H1 (cell line): ENCODE data around the gene EPHB1. TPM values are rescaled to one million over a fixed set of nuclear protein-coding genes. Genes with fewer than 3 reads are reported as not detected.

Experiments used
- CTCF ChIA-PET: fragments of 300-600 bp; sonication (Branson Sonifier 250); formaldehyde crosslinking; loops from one replicate; lab custom pipeline; 2021; ENCODE audit not compliant: partially characterized antibody; lab: Charles Lee
- POLR2A ChIA-PET: fragments of 300-600 bp; sonication (Branson Sonifier 250); formaldehyde crosslinking; loops from one replicate; lab custom pipeline; 2021; ENCODE audit warnings: inconsistent platforms; ENCODE audit not compliant: partially characterized antibody; lab: Charles Lee
- DNase-seq, 2 experiments: peaks; one replicate each; pipeline versions ENCODE4 v3.0.0 to v3.0.0-alpha.2; 2010 to 2022; ENCODE audit warnings: low spot score in 2 of 2, low read depth in 1 of 2, mixed read lengths in 1 of 2
- FAIRE-seq: peaks from 2 replicates; lab custom pipeline; 2011; peaks lifted over from hg19 to GRCh38; lab: Jason Lieb, UNC
- H2AFZ ChIP-seq: 2 replicates; pipeline ENCODE4 v1.8.1; 2012; ENCODE audit warnings: low read length, inconsistent platforms
- H2AK5ac ChIP-seq: 2 replicates; pipeline ENCODE4 v1.6.1; 2013; ENCODE audit warnings: low read depth, low read length
- H2BK120ac ChIP-seq: replicated peaks from 2 replicates; pipeline ENCODE3; 2013; ENCODE audit warnings: low read depth, low read length, inconsistent platforms
- H2BK12ac ChIP-seq: 2 replicates; pipeline ENCODE4 v1.6.1; 2013; ENCODE audit warnings: low read depth, low read length
- H2BK15ac ChIP-seq: 2 replicates; pipeline ENCODE4 v1.6.1; 2013; ENCODE audit warnings: low read length
- H2BK20ac ChIP-seq: 2 replicates; pipeline ENCODE4 v1.6.1; 2013; ENCODE audit warnings: low read length
- H2BK5ac ChIP-seq: 2 replicates; pipeline ENCODE4 v1.6.1; 2013; ENCODE audit warnings: low read depth, low read length
- H3K14ac ChIP-seq: 2 replicates; pipeline ENCODE4 v1.6.1; 2013; ENCODE audit warnings: inconsistent platforms; ENCODE audit not compliant: insufficient read length
- H3K18ac ChIP-seq: 2 replicates; pipeline ENCODE4 v1.6.1; 2013; ENCODE audit warnings: low read length; ENCODE audit errors: extremely low read depth
- H3K23ac ChIP-seq: 2 replicates; pipeline ENCODE4 v1.6.1; 2013; ENCODE audit warnings: inconsistent platforms; ENCODE audit not compliant: insufficient read length
- H3K23me2 ChIP-seq: 2 replicates; pipeline ENCODE4 v1.6.1; 2013; ENCODE audit warnings: low read depth, low read length
- H3K27ac ChIP-seq: 2 replicates; pipeline ENCODE4 v1.6.1; 2011; ENCODE audit warnings: low read depth, low read length, inconsistent platforms
- H3K27me3 ChIP-seq, 4 experiments: replicated peaks in 1 of 4; 1 replicate in 1 of 4; 2 replicates in 3 of 4; pipeline versions ENCODE4 v1.6.1 to v1.8.1; 2011 to 2013; ENCODE audit warnings: low read length in 3 of 4, mild to moderate bottlenecking in 3 of 4, inconsistent platforms in 2 of 4, mixed read lengths in 2 of 4, moderate library complexity in 1 of 4; ENCODE audit not compliant: control insufficient read depth in 3 of 4, insufficient read depth in 3 of 4; ENCODE audit errors: extremely low read depth in 1 of 4
- H3K36me3 ChIP-seq, 4 experiments: 2 replicates each; pipeline versions ENCODE4 v1.6.1 to v1.8.1; 2011 to 2013; ENCODE audit warnings: mild to moderate bottlenecking in 4 of 4, low read length in 3 of 4, moderate library complexity in 2 of 4, control low read depth in 1 of 4, inconsistent platforms in 1 of 4; ENCODE audit not compliant: insufficient read depth in 4 of 4, control insufficient read depth in 2 of 4
- H3K4ac ChIP-seq: replicated peaks from 2 replicates; pipeline ENCODE3; 2013; ENCODE audit warnings: low read length, low read depth, mixed read lengths, inconsistent platforms; ENCODE audit not compliant: insufficient read length
- H3K4me1 ChIP-seq, 4 experiments: replicated peaks in 1 of 4; 1 replicate in 1 of 4; 2 replicates in 3 of 4; pipeline versions ENCODE4 v1.6.1 to v1.8.1; 2011 to 2013; ENCODE audit warnings: low read length in 3 of 4, inconsistent platforms in 2 of 4, mixed read lengths in 1 of 4; ENCODE audit not compliant: insufficient read depth in 4 of 4, control insufficient read depth in 3 of 4
- H3K4me2 ChIP-seq, 2 experiments: 2 replicates each; pipeline versions ENCODE4 v1.6.1 to v1.8.1; 2011 to 2013; ENCODE audit warnings: low read depth in 2 of 2, low read length in 2 of 2, control low read depth in 1 of 2, inconsistent platforms in 1 of 2, mild to moderate bottlenecking in 1 of 2; ENCODE audit not compliant: insufficient read depth in 1 of 2
- H3K4me3 ChIP-seq, 4 experiments: fragments of 200-600, 300-600 bp in 1 of 4; sonication (generic), shearing (Covaris generic), sonication (Bioruptor Twin) in 1 of 4; 2 replicates each; pipeline versions ENCODE4 v1.5.1 to v1.8.1; 2011 to 2016; ENCODE audit warnings: low read length in 4 of 4, low read depth in 3 of 4, control low read depth in 2 of 4, inconsistent platforms in 2 of 4, mild to moderate bottlenecking in 2 of 4, mixed read lengths in 1 of 4, moderate library complexity in 1 of 4; ENCODE audit not compliant: insufficient read depth in 2 of 4; ENCODE audit errors: extremely low read depth in 1 of 4
- H3K56ac ChIP-seq: replicated peaks from 2 replicates; pipeline ENCODE3; 2013; ENCODE audit warnings: low read depth, mild to moderate bottlenecking, mixed read lengths, low read length, inconsistent platforms; ENCODE audit not compliant: insufficient read length
- H3K79me1 ChIP-seq: 2 replicates; pipeline ENCODE4 v1.6.1; 2013; ENCODE audit warnings: low read depth, low read length, control low read depth
- H3K79me2 ChIP-seq, 2 experiments: 2 replicates each; pipeline versions ENCODE4 v1.6.1 to v1.8.1; 2012 to 2013; ENCODE audit warnings: low read length in 2 of 2, mild to moderate bottlenecking in 2 of 2, inconsistent platforms in 1 of 2; ENCODE audit not compliant: insufficient read depth in 2 of 2, control insufficient read depth in 1 of 2
- H3K9ac ChIP-seq, 4 experiments: replicated peaks in 1 of 4; 1 replicate in 1 of 4; 2 replicates in 3 of 4; pipeline versions ENCODE4 v1.6.1 to v1.8.1; 2011 to 2013; ENCODE audit warnings: low read depth in 3 of 4, low read length in 3 of 4, control low read depth in 2 of 4, mild to moderate bottlenecking in 2 of 4, moderate library complexity in 2 of 4, inconsistent platforms in 1 of 4; ENCODE audit errors: extremely low read depth in 1 of 4
- H3K9me3 ChIP-seq, 2 experiments: 2 replicates each; pipeline versions ENCODE4 v1.6.1 to v1.8.1; 2012 to 2013; ENCODE audit warnings: mild to moderate bottlenecking in 2 of 2, moderate library complexity in 2 of 2, control low read depth in 1 of 2, inconsistent platforms in 1 of 2, low read depth in 1 of 2, low read length in 1 of 2, mixed read lengths in 1 of 2; ENCODE audit not compliant: insufficient read depth in 2 of 2
- H4K20me1 ChIP-seq, 2 experiments: replicated peaks in 1 of 2; 2 replicates each; pipeline versions ENCODE3 to v1.8.1; 2011 to 2013; ENCODE audit warnings: inconsistent platforms in 2 of 2, low read length in 2 of 2, mild to moderate bottlenecking in 1 of 2; ENCODE audit not compliant: insufficient read depth in 2 of 2, control insufficient read depth in 1 of 2
- H4K5ac ChIP-seq: 2 replicates; pipeline ENCODE4 v1.6.1; 2013; ENCODE audit warnings: low read length, low read depth, mixed read lengths, inconsistent platforms; ENCODE audit not compliant: insufficient read length
- H4K8ac ChIP-seq: 2 replicates; pipeline ENCODE4 v1.8.0; 2013; ENCODE audit warnings: mild to moderate bottlenecking, moderate library complexity, low read length, inconsistent platforms; ENCODE audit not compliant: insufficient read depth; ENCODE audit errors: extremely low read depth
- H4K91ac ChIP-seq: replicated peaks from 2 replicates; pipeline ENCODE3; 2013; ENCODE audit warnings: low read length, mixed read lengths, inconsistent platforms; ENCODE audit not compliant: insufficient read length
- HDAC2 ChIP-seq, 2 experiments: fragments of 300-600 bp in 1 of 2; sonication (generic) in 1 of 2; IDR thresholded peaks; 2 replicates each; pipeline ENCODE4 v1.6.1; 2011 to 2012; ENCODE audit warnings: low read depth in 2 of 2, low read length in 2 of 2, mild to moderate bottlenecking in 2 of 2, moderate library complexity in 2 of 2, borderline replicate concordance in 1 of 2, inconsistent platforms in 1 of 2
- HDAC6 ChIP-seq: IDR thresholded peaks from one replicate; pipeline ENCODE4 v1.7.1; 2012; ENCODE audit warnings: low read depth, mild to moderate bottlenecking, inconsistent platforms, low read length, moderate library complexity
- JUN ChIP-seq: IDR thresholded peaks from 2 replicates; pipeline ENCODE4 v1.6.1; 2011; ENCODE audit warnings: low read depth, mild to moderate bottlenecking, improper control_type of control experiment, low read length
- NANOG ChIP-seq: IDR thresholded peaks from 2 replicates; pipeline ENCODE4 v1.6.1; 2011; ENCODE audit warnings: low read length, low read depth, mild to moderate bottlenecking, inconsistent platforms; ENCODE audit not compliant: insufficient read depth, poor library complexity, severe bottlenecking
- POLR2AphosphoS5 ChIP-seq: IDR thresholded peaks from 2 replicates; pipeline ENCODE4 v1.6.1; 2011; ENCODE audit warnings: low read depth, low read length
- POU5F1 ChIP-seq: IDR thresholded peaks from 2 replicates; pipeline ENCODE4 v1.6.1; 2011; ENCODE audit warnings: low read depth, mild to moderate bottlenecking, low read length, moderate library complexity
- RFX5 ChIP-seq: IDR thresholded peaks from 2 replicates; pipeline ENCODE4 v1.6.1; 2011; ENCODE audit warnings: low read depth, low read length, improper control_type of control experiment, borderline replicate concordance
- SP1 ChIP-seq: IDR thresholded peaks from 2 replicates; pipeline ENCODE4 v1.6.1; 2011; ENCODE audit warnings: low read depth, low read length
- TAF7 ChIP-seq: optimal IDR thresholded peaks from 2 replicates; pipeline ENCODE3; 2011; ENCODE audit warnings: low read depth, mild to moderate bottlenecking, inconsistent platforms, low read length, moderate library complexity, borderline replicate concordance
- YY1 ChIP-seq: IDR thresholded peaks from 2 replicates; pipeline ENCODE4 v1.6.1; 2011; ENCODE audit warnings: low read depth, mild to moderate bottlenecking, low read length
- ZNF274 ChIP-seq: IDR thresholded peaks from 2 replicates; pipeline ENCODE4 v1.7.0; 2012; ENCODE audit warnings: low read length, borderline replicate concordance; ENCODE audit errors: extremely low read depth
- WGBS, 2 experiments: shearing (Covaris generic) in 1 of 2; methylation state at CpG; one replicate each; pipeline versions ENCODE4 v1.1.6 to v1.1.7; 2013 to 2015; ENCODE audit warnings: low lambda C conversion rate in 2 of 2, mixed read lengths in 2 of 2, inconsistent platforms in 1 of 2, low coverage in 1 of 2, missing lambda C conversion rate in 1 of 2; ENCODE audit not compliant: insufficient replicate concordance in 2 of 2, insufficient coverage in 1 of 2, insufficient read length in 1 of 2; ENCODE audit errors: extremely low coverage in 1 of 2, missing lambda C conversion rate in 1 of 2; 5-methylcytosine and 5-hydroxymethylcytosine counted together
- polyA plus RNA-seq, 7 experiments: library from polyadenylated mRNA; depleted of rRNA in 3 of 7; stranded (reverse) in 5 of 7; unstranded in 2 of 7; fragments of >200 nt in 5 of 7; fragments of 200-250 nt in 2 of 7; gene quantifications; 1 replicate in 5 of 7; 2 replicates in 1 of 7; 4 replicates in 1 of 7; pipeline versions ENCODE4 v1.2.1 to v1.2.3, GENCODE V29; 2011 to 2013; ENCODE audit warnings: missing spikeins in 2 of 7, mixed read lengths in 2 of 7
- total RNA-seq: library from RNA; stranded (reverse); fragmentation: NEBNext Ultra II Directional; extraction: Animal tissue kit (Norgen Biotek cat#: 25700); gene quantifications from 2 replicates; pipeline ENCODE4 v1.2.1, GENCODE V29; 2021
- TF ChIP-seq, protein P1 (sequence below): IDR thresholded peaks from 2 replicates; pipeline ENCODE4 v1.6.1; 2011; ENCODE audit warnings: low read length, improper control_type of control experiment

The EPHB1 gene
- total and polyA plus RNA-seq, 2 of the 8 experiments (the other 6 are each of a cell fraction or from before 2014, with no cell fraction given) = 3.5 to 5.9 TPM

DNA sequence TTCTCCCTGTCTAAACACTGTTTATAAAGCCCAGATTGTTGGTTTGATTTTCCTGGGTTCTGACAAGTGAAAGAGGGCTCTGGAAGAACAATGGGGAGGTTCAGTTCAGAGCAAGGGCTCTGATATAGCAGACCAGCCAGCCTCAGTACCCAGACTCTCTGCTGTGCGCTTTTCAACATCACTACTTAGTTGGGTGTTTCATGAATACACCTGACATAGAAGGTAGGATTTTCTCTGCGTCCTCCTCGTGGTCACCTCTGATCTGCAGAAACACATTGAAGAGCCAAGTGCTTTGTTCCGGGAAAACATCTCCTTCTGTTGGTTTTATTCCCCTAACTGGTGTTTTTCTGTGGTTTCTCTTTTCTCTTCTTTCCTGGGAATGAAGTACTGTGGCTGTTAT, 99.5 kb downstream of the EPHB1 start:
- H3K27ac ChIP-seq = no peak overlapping the region
- H3K4me2 ChIP-seq = no peak overlapping the region
- H2AK5ac ChIP-seq = no peak overlapping the region
- H3K27me3 ChIP-seq = peaks cover 15 to 36% (median 25%) of the 10 kb centered on the region in 4 experiments; a peak in 6 of 7 replicates
- no peak overlapping the region for H2BK12ac ChIP-seq
- no peak overlapping the region for H3K4me3 ChIP-seq
- POLR2A ChIA-PET = no interaction called here
- H3K56ac ChIP-seq = no peak overlapping the region
- H2AFZ ChIP-seq = no peak overlapping the region
- no peak for DNase-seq
- WGBS, 2 experiments = 89% methylated on average over 4 of the region's 4 CpGs; no CpG with 5 or more reads in 1 of the 2 experiments
- H4K5ac ChIP-seq = no peak overlapping the region
- CTCF ChIA-PET = interaction anchor here (0.7 to 1.3 kb wide), 2 partner anchors 10 to 100 kb away, joined by 3 read pairs; no protein-coding TSS in a partner anchor
- H2BK20ac ChIP-seq = no peak overlapping the region
- no peak overlapping the region for H3K4ac ChIP-seq
- H2BK5ac ChIP-seq = no peak overlapping the region
- peaks cover 4 to 8% of the 10 kb centered on the region in 2 experiments for H4K20me1 ChIP-seq
- no peak overlapping the region for H3K14ac ChIP-seq
- H3K79me2 ChIP-seq = no peaks in the 10 kb centered on the region
- H3K4me1 ChIP-seq = peaks cover 0 to 8% (median 6%) of the 10 kb centered on the region in 4 experiments; a peak in 4 of 7 replicates
- H3K9me3 ChIP-seq = peaks cover 0 to 2% of the 10 kb centered on the region in 2 experiments; a peak in 1 of 4 replicates
- no peak overlapping the region for H3K23ac ChIP-seq
- no peak overlapping the region for H3K9ac ChIP-seq
- H2BK120ac ChIP-seq = no peak overlapping the region
- H3K36me3 ChIP-seq = no peaks in the 10 kb centered on the region
- H4K91ac ChIP-seq = no peak overlapping the region
- H4K8ac ChIP-seq = no peak overlapping the region
- H3K79me1 ChIP-seq = no peaks in the 10 kb centered on the region
- no peaks in the 10 kb centered on the region for H3K23me2 ChIP-seq
- no peak overlapping the region for H3K18ac ChIP-seq
- no peak for FAIRE-seq
- H2BK15ac ChIP-seq = no peak overlapping the region
- no peak for TF ChIP-seq NANOG
- no peak for TF ChIP-seq YY1
- TF ChIP-seq POLR2AphosphoS5 = no peak
- TF ChIP-seq SP1 = no peak
- no peak for TF ChIP-seq HDAC2 (IDR thresholded peaks at IDR 0.05; ENCODE audit: borderline replicate concordance in 1 of 2, low read depth in 2 of 2, low read length in 2 of 2)
- no peak for TF ChIP-seq TAF7
- no peak for TF ChIP-seq RFX5
- TF ChIP-seq HDAC6 = no peak
- no peak for TF ChIP-seq POU5F1
- TF ChIP-seq ZNF274 = no peak
- TF ChIP-seq, protein P1, sequence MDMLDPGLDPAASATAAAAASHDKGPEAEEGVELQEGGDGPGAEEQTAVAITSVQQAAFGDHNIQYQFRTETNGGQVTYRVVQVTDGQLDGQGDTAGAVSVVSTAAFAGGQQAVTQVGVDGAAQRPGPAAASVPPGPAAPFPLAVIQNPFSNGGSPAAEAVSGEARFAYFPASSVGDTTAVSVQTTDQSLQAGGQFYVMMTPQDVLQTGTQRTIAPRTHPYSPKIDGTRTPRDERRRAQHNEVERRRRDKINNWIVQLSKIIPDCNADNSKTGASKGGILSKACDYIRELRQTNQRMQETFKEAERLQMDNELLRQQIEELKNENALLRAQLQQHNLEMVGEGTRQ = no peak
- no peak for TF ChIP-seq JUN
